ENCODE measurements around the gene JPT2.

DNA sequence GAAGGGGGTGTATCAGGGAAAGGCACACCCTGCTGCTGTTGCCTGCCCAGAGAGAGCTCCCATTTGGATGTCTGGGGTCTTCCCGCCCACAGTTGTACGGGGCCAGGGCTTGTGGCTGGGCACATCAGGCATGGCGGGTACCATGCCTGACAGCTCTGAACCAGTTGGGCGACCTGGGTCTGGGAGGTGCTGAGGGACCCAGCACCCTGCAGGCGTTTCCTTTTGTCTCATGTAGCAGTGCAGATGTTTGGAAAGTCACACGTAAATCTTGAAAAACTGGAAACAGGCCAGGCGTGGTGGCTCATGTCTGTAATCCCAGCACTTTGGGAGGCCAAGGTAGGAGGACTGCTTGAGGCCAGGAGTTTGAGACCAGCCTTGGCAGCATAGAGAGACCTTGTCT lies 8.4 kb upstream of the JPT2 start:
- TF ChIP-seq CTCF (IDR thresholded peaks at IDR 0.05) (no peak), POLR2A (IDR thresholded peaks at IDR 0.05) (no peak)

All from body of pancreas (tissue), 4 donors.